ENCODE data around the gene UBXN10. TPM values are rescaled to one million over a fixed set of nuclear protein-coding genes. Genes with fewer than 3 reads are reported as not detected.

Gene UBXN10
- total RNA-seq, 2 donors from 2014 or later: 1.6 to 10.6 TPM

GRCh38 chr1:20180844-20181207, 5.1 kb upstream of the UBXN10 start:
- no peaks in the 10 kb centered on the region for H3K9me3 ChIP-seq
- H3K4me3 ChIP-seq: no peak overlapping the region
- WGBS: 90% methylated on average over 3 of the region's 3 CpGs
- H3K27ac ChIP-seq: peak overlapping the region in 1 of 2 donors; percentile 73
- DNase-seq (ENCODE audit: low spot score): no peak
- intact Hi-C loops (cut with DNase I): loop anchor here (10.0 kb wide), 1 partner anchor 446 kb away; no protein-coding TSS in a partner anchor
- no peaks in the 10 kb centered on the region for H3K36me3 ChIP-seq
- no peaks in the 10 kb centered on the region for H3K27me3 ChIP-seq (replicated peaks; ENCODE audit: insufficient read depth)
- H3K4me1 ChIP-seq (replicated peaks): no peaks in the 10 kb centered on the region
- TF ChIP-seq, protein P1, sequence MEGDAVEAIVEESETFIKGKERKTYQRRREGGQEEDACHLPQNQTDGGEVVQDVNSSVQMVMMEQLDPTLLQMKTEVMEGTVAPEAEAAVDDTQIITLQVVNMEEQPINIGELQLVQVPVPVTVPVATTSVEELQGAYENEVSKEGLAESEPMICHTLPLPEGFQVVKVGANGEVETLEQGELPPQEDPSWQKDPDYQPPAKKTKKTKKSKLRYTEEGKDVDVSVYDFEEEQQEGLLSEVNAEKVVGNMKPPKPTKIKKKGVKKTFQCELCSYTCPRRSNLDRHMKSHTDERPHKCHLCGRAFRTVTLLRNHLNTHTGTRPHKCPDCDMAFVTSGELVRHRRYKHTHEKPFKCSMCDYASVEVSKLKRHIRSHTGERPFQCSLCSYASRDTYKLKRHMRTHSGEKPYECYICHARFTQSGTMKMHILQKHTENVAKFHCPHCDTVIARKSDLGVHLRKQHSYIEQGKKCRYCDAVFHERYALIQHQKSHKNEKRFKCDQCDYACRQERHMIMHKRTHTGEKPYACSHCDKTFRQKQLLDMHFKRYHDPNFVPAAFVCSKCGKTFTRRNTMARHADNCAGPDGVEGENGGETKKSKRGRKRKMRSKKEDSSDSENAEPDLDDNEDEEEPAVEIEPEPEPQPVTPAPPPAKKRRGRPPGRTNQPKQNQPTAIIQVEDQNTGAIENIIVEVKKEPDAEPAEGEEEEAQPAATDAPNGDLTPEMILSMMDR (IDR thresholded peaks at IDR 0.05): no peak
- TF ChIP-seq POLR2A (IDR thresholded peaks at IDR 0.05) (no peak), POLR2AphosphoS5 (IDR thresholded peaks at IDR 0.05) (no peak)

DNA sequence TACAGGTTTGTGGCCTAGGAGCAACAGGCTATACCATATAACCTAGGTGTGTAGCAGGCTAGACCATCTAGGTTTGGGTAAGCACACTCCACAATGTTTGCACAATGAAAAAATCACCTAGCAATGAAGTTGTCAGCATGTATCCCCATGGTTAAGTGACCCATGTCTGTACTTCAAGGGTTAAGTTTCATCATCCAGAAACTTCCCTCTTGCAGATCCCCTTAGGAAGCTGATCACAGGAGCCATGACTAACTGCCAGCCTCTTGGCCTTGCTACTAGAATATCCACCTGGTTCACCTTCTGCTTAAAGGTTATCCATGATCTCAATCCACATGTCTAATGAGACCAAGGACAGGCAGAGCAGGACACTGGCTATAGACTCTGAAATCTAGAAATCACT, 3.5 kb upstream of the UBXN10 start:
- Histone ChIP-seq H3K36me3 (no peaks in the 10 kb centered on the region), H3K9me3 (no peaks in the 10 kb centered on the region), H3K27me3 (replicated peaks; ENCODE audit: insufficient read depth) (no peaks in the 10 kb centered on the region), H3K4me3 (no peak overlapping the region), H3K27ac (no peak overlapping the region), H3K4me1 (replicated peaks) (no peaks in the 10 kb centered on the region)
- intact Hi-C loops (cut with DNase I): loop anchor here (10.0 kb wide), 1 partner anchor 448 kb away; no protein-coding TSS in a partner anchor
- DNase-seq (ENCODE audit: low spot score): no peak
- TF ChIP-seq, protein P1 (IDR thresholded peaks at IDR 0.05): no peak
- TF ChIP-seq POLR2A (IDR thresholded peaks at IDR 0.05) (no peak), POLR2AphosphoS5 (IDR thresholded peaks at IDR 0.05) (no peak)

DNA sequence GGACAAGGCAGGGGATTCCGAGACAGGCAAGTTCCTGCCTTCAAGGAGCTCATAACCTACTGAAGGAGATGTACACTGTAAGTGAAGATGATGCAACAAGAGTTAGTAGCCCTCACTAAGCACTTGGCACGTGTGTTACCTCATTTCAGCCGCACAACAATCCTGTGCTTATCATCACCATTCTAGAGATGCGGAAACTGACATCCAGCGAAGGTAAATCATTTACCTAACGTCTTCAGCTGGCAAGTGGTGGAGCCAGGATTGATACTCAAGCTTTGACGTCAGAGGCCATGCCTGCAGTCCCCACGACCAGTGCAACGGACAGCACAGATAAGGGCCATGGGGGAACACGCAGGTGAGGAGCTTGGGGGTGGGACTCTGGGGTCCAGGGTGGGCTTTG, 2.9 kb upstream of the UBXN10 start:
- 91% methylated on average over 10 of the region's 10 CpGs for WGBS
- intact Hi-C loops (cut with DNase I): loop anchor here (10.0 kb wide), 1 partner anchor 448 kb away; no protein-coding TSS in a partner anchor

DNA sequence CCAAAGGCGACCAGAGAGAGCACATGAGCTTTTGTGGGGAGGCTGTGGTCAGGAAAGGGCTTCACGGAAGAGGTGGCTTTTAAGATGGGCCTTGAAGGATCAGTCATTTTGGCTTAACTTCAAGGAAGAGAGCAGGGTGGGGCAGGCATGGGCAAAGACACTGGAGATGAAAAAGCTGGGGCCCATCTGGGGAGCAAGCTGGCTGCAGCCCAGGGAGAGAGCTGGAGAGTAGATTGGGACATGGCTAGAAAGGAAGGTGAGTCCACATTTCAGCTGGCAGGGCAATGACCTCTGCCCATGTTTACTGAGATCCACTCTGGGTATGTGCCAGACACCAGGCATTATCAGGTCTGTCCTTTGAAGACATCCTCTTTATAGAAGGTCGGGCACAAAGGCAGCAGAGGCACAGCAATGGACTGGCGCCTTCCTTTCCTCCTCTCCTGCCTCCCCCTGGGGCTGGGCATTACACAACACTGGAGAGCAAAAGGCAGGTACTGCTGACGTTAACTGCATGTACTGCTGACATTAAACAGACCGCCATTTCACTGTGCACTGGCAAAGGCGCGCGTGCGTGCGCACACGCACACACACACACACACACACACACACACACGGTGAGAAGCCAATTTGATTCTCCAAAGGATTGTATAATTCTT, 2.2 kb upstream of the UBXN10 start:
- Histone ChIP-seq H3K27ac (no peak overlapping the region), H3K9me3 (no peaks in the 10 kb centered on the region), H3K36me3 (no peaks in the 10 kb centered on the region), H3K4me1 (replicated peaks) (no peaks in the 10 kb centered on the region), H3K4me3 (no peak overlapping the region), H3K27me3 (replicated peaks; ENCODE audit: insufficient read depth) (no peaks in the 10 kb centered on the region)
- intact Hi-C loops (cut with DNase I): loop anchor here (10.0 kb wide), 1 partner anchor 449 kb away; no protein-coding TSS in a partner anchor
- DNase-seq (ENCODE audit: low spot score): no peak
- TF ChIP-seq POLR2A (IDR thresholded peaks at IDR 0.05): no peak
- TF ChIP-seq, protein P1 (IDR thresholded peaks at IDR 0.05): no peak
- TF ChIP-seq POLR2AphosphoS5 (IDR thresholded peaks at IDR 0.05): no peak
- 84% methylated on average over 13 of the region's 13 CpGs for WGBS

More for the DNA sequence above, 2.9 kb upstream of the UBXN10 start:
- Histone ChIP-seq H3K27ac (no peak overlapping the region), H3K4me1 (replicated peaks) (no peaks in the 10 kb centered on the region), H3K36me3 (no peaks in the 10 kb centered on the region), H3K27me3 (replicated peaks; ENCODE audit: insufficient read depth) (no peaks in the 10 kb centered on the region), H3K4me3 (no peak overlapping the region), H3K9me3 (no peaks in the 10 kb centered on the region)
- TF ChIP-seq POLR2AphosphoS5 (IDR thresholded peaks at IDR 0.05) (no peak), POLR2A (IDR thresholded peaks at IDR 0.05) (no peak)
- TF ChIP-seq, protein P1 (IDR thresholded peaks at IDR 0.05): no peak
- no peak for DNase-seq (ENCODE audit: low spot score)

- 79% methylated on average over 6 of the region's 6 CpGs for WGBS
- Histone ChIP-seq H3K9me3 (no peaks in the 10 kb centered on the region), H3K36me3 (no peaks in the 10 kb centered on the region), H3K4me1 (replicated peaks) (no peaks in the 10 kb centered on the region), H3K4me3 (no peak overlapping the region), H3K27ac (no peak overlapping the region), H3K27me3 (replicated peaks; ENCODE audit: insufficient read depth) (no peaks in the 10 kb centered on the region)
- no peak for DNase-seq (ENCODE audit: low spot score)
- TF ChIP-seq POLR2A (IDR thresholded peaks at IDR 0.05): no peak
- TF ChIP-seq, protein P1 (IDR thresholded peaks at IDR 0.05): no peak
- no peak for TF ChIP-seq POLR2AphosphoS5 (IDR thresholded peaks at IDR 0.05)
- intact Hi-C loops (cut with DNase I): loop anchor here (10.0 kb wide), 1 partner anchor 450 kb away; no protein-coding TSS in a partner anchor
Measured at GRCh38 chr1:20184481-20184900, 1.4 kb upstream of the UBXN10 start.
